Measurements from ENCODE around the gene EBF4. TPM values are rescaled to one million over a fixed set of nuclear protein-coding genes. Genes with fewer than 3 reads are reported as not detected.
A peak's percentile ranks its signal among the peaks of the same experiment; 100 is the strongest.

The EBF4 gene
- total RNA-seq = 1 to 10 TPM in 1 of 2 experiments, under 1 TPM in 1; 0.36 to 2.0 TPM

GRCh38 chr20:2692036-2692885 is at the start of gene EBF4:
EBF4 (plus strand) TSS chr20:2692780; CDS start chr20:2693646, 866 bp downstream.

GRCh38 chr20:2651772-2652723 is 40.5 kb upstream of the EBF4 start, which contains the start of gene NOP56:
NOP56 (plus strand) TSS chr20:2652632; CDS start chr20:2652661, 29 bp downstream.

GRCh38 chr20:2663887-2664719 is 28.5 kb upstream of the EBF4 start, which contains the start of gene IDH3B:
IDH3B (minus strand) TSS chr20:2664216; CDS start chr20:2664188, 28 bp downstream.

GRCh38 chr20:2800521-2801285 is 108.1 kb downstream of the EBF4 start, which contains the start of gene CPXM1:
CPXM1 (minus strand) TSS chr20:2800627; CDS start chr20:2800572, 55 bp downstream.

Small RNAs within 50 kb of the gene (microRNA-seq; reads per million reads assigned to microRNA genes)
- gene MIR1292 (ENCODE audit: borderline microRNAs expressed, borderline replicate concordance) = 12.7 reads per million, percentile 46 among the genes with 10 or more reads in this experiment

Other genes starting within 250 kb of the EBF4 start
- 100 to 1,000 TPM; 216 to 232 TPM for gene SNRPB, start 222.0 kb upstream of the EBF4 start, total RNA-seq
- gene ZNF343, start 183.9 kb upstream of the EBF4 start, total RNA-seq = 1 to 10 TPM; 6.7 to 8.3 TPM
- gene TMC2, start 156.2 kb upstream of the EBF4 start, total RNA-seq = not detected
- gene NOP56, start 40.1 kb upstream of the EBF4 start, total RNA-seq = 100 to 1,000 TPM; 292 to 302 TPM
- gene IDH3B, start 28.6 kb upstream of the EBF4 start, total RNA-seq = 10 to 100 TPM; 87.3 to 92.1 TPM
- under 1 TPM; 0.10 to 0.12 TPM for gene CPXM1, start 107.8 kb downstream of the EBF4 start, total RNA-seq
- gene C20orf141, start 122.2 kb downstream of the EBF4 start, total RNA-seq = not detected
- not detected for gene TMEM239, start 123.6 kb downstream of the EBF4 start, total RNA-seq
- 10 to 100 TPM; 30.1 to 30.7 TPM for gene PCED1A, start 147.9 kb downstream of the EBF4 start, total RNA-seq
- 10 to 100 TPM; 49.8 to 52.4 TPM for gene VPS16, start 148.0 kb downstream of the EBF4 start, total RNA-seq
- 10 to 100 TPM; 56.6 to 60.8 TPM for gene PTPRA, start 180.7 kb downstream of the EBF4 start, total RNA-seq